ENCODE data around the gene KRT1.
"Not testable (repeated sequence)": the region's sequence is repeated elsewhere in the genome, so short reads cannot be mapped to it uniquely, and the experiment has no call there.

The KRT1 gene

DNA sequence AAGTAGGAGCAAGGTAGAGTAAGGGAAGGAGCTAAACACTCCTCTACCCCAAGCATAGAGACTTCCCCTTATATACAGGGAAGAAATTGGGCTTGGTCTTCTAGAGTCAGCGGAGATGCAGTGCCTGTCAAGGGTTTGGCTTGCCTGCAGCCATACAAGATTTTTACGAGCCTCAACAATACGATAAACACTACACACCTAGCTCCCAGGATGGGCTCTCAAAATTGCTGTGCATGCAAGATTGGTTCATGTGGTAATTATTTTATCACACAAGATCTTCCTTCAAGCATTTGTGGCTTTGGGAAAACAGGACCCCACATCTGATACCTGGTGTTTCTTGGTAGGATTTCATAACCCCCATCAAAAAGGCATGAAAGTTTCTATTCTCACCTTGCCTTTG is at the start of gene KRT1:
Gene KRT1 (minus strand): TSS at position 45 of the 400 bp plus-strand sequence. CDS start 59 bp downstream, outside the sequence.
- no peak for DNase-seq

DNA sequence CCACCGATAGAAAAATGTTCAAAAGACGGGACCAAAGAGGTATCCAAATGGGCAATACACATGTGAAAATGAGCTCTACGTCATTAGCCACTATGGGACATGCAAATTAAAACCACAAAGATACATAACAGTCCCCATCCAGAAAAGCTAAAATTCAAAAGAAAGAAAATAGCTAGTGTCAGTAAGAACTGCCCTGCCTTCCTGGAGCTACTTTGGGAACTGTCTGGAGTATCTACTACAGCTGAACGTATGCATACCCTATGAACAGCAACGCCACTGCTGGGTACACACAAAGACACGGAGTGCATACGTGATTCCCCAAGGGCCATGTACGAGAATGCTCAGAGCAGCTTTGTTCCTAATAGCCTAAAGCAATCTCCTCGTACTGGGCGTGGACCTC is 48.9 kb upstream of the KRT1 start:
- DNase-seq, result no peak

DNA sequence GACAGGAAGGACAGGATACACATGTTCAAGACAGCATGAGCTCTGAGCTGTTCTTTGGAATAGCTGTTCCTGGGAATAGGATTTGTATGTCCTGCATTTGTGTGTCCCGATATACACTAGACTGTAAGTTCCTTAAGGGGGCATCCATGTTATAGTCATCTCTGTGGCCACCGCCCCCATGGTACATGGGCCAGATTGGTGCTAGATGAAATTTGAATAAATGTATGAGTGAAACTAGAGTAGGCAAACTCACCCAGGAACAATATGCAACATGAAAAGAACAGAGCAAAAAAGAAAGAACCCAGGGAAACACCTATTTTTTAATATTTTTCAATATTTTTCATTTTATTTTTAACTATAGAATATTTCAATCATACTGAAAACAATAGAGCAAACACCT is 48.2 kb upstream of the KRT1 start:
- no peak for DNase-seq

DNA sequence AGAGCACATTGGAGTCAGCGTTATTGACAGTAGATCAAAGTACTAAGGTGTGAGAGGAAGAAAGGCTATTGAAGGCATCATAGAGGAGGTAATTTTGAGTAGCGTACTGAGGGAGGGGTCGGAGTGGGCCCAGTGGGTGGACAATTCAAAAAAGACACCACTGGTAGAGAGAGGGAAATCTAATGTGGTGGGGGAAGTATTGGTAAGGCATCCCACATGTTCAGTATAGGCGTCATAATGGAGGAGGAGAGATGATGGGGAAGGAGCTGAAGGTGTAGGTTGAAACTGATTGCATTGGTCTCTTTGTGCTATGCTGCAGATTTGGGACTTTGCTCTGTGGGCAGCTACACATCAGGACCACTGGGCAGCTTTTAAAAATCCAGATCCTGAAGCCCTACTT is 46.8 kb upstream of the KRT1 start:
- DNase-seq, result no peak

DNA sequence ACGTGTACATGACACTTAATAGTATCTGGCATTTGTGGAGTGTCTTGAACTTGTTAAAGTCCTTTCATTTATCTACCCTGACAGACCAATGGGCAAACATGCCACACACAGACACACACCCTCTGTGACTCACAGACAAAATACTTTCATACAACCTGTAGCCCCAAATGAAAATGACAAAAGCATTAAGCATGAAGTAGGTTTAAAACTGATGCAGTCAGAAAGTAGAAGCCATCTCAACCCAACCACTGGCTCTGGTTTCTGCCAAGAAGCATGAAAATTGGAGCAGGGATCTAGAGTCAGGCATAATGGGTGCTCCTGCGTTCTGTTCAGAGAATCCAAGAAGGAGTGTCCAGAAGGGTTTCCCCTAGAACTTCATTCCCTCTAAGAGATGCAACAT is 46.2 kb upstream of the KRT1 start:
- DNase-seq, result no peak

DNA sequence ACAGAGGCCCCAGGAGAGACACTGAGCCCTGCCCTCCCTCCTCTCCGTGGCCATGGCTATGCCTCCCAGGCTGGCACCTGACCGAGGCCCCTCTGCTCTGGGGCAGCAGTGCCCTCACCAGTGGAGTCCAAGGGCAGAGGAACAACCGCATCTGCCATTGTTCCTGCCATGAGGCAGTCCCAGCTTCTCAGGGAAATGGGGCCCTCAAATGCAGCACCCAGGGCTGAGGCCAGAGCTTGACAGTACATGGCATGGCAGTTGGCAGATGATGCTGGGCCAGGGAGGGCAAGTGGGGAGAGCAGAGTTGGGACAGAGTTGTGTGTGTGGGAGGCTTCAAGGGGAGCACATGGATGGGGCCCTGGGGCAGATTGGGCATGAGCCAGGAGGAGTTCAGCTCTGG is 44.2 kb upstream of the KRT1 start:
- DNase-seq, result no peak

DNA sequence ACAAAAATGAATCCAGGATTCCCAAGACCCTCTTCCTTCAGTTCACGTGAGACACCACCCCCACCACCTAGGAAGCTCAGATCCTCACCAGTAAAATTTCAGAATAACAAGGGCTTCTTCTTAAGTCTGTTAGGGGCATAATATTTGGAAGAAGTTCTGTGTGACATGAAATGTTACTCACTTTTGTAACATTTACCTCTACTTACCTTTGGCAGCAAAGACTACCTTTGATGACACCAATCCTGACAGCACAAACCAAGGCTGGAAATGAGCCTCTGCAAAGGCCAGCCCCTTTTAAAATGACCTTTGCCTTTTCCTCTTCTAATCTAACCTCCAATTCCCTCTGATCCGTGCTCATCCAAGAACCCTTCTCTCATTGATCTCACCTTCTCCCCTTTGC is 42.5 kb upstream of the KRT1 start:
- no peak for DNase-seq

DNA sequence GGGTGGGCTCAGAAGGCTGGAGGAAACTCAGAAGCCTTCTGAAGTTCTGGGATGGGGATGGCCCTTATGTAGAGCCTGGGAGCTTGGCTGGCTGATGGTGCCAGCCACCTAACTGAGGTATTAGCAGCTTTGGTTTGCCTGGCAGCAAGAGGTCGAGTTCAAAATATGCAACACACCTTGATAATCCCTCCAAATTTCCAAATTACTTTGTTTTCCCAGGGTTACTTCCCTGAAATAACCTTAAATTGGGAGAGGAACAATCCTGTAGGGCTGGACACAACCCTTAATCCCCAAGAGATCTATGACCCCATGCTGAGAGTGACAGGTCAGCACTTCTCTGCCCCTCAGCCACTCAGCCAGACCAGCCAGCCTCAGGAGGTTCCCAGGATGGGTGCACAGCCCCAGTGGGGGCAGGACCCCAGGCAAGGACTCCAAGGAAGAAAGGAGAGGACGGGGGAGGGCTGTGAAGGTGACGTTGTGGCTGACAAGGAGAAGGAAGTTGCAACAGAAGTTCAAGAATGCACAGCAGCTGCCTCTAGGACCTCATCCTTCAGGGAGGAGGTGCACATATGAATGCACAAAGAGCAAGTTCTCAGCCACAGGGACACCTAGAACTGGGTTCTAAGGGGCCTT is 41.7 kb upstream of the KRT1 start:
- no peak for DNase-seq

DNA sequence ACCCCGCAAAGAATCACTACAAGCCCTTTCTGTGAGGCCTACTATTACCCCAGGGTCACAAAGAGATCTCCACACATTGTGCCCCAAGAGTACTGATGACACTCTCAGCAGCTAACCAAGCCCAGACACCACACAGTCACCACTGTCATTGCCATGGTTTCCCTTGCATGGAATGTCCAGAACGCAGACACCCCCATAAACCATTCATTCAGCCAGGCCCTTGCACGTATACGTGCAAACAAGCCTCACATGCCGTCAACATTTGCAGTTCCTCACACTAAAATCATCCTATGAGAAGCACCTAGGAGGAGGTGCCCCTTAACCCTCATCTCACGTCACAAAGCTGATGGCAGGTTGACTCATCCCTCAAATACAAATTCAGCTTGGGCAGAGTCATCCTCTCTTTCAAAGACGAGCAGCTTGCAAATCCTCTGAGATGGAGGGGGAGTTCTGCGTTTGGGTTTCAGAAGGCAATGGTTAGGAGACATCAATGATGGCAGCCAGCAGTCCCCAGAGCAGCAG is 40.2 kb upstream of the KRT1 start:
- peak in 3 of 56 donors; percentile 1 to 4 (median 2) for DNase-seq

DNA sequence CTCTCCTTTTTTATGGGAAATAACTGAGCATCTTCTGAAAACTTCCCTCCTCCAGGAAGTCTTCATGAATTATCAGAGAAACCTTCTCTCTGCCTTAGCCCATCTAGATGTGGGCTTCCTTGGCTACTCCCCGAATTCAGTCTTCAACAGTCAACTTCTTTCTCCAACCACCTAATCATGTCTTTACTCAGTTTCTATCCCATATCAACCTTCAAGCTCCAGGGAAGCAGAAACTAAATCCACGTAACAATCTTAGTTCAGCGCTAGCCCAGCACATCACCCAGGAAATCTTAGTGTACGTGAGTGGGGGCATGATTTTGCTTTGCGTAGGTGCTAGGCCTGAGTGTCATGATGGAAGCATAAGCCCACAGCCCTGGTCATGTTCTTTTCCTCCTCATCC is 35.9 kb upstream of the KRT1 start:
- DNase-seq, result no peak

DNA sequence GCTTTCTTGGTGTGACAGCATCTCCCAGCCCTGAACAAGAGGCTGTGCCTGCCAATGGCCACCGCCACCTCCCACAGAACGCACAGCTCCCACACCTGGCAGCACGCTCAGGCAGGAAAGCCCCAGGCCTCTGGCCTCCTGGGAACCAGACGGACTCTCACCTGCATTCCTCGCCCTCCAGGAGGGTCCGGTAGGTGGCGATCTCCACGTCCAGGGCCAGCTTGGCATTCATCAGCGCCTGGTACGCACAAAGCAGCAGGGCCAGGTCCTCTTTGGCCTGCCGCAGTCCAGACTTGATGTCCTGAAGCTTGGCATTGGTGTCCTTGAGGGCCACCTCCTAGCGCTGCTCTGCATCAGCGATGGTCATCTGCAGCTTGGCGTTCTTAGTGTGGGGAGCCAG is 35.2 kb upstream of the KRT1 start:
- no peak for DNase-seq

DNA sequence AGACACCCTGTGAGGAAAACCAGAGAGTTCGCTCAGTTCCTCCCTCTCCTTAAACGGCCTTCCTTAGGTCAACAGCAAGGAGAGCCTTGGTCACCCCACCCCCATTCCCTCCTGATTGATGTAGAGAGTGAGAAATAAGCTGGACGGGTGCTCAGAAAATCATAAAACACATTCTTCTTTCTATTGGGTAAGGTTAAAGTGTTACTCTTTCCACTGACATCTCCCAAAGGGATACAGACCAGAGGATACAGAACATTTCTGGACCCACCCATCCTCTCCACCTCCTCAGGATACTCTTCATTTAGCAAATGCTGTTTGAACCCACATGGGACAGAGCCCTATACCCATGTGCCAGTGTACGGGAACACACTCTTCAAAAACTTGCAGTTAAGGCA is 34.7 kb upstream of the KRT1 start:
- no peak for DNase-seq

DNA sequence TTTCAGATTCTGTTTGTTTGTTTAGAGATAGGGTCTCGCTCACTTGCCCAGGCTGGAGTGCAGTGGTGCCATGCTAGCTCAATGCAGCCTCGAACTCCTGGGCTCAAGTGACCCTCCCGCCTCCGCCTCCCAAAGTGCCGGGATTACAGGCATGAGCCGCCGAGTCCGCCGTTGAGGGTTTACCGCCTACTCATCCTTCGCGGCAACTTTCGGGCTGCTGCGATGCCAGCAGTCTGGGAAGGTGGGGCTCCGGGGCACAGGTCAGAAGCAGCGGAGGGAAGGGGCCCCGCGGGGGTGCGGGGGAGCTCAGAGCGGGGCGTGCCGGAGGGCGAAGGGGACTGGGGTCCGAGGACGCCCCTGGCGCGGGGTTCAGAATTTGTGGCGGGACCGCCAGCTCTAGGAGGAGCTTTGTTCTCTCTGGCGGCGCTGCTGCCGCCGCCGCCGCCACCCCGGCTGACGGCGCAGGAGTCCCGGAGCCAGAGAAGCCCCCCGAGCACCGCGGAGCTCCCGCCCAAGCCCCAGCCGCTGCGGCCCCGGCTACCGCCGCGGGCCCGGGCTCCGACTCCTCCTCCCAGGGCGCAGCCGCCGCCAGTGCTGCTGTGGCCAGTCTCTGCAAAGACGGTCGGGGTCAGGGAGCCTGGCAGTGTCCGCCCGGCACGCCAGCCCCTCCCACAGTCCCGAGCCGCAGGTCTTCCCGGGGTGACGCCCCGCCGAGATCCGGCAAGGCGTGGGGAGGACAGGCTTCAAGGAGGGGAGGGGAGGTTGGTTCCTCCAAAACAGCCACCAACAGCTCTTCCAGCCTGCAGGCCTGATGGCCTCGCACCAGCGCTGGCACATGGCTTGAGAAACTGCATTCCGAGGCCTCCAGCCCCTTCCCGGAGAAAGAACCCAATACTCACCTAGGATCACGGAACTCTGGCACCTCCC is 34.0 kb upstream of the KRT1 start:
- DNase-seq, result peak in 1 of 56 donors; percentile 31

DNA sequence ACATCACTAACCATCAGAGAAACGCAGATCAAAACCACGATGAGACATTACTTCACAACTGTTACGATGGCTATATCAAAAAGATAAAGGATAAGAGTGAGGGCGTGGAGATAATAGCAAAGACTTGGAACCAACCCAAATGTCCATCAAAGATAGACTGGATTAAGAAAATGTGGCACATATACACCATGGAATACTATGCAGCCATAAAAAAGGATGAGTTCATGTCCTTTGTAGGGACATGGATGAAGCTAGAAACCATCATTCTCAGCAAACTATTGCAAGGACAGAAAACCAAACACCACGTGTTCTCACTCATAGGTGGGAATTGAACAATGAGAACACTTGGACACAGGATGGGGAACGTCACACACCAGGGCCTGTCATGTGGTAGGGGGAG is 31.9 kb upstream of the KRT1 start:
- not testable (repeated sequence) for DNase-seq

DNA sequence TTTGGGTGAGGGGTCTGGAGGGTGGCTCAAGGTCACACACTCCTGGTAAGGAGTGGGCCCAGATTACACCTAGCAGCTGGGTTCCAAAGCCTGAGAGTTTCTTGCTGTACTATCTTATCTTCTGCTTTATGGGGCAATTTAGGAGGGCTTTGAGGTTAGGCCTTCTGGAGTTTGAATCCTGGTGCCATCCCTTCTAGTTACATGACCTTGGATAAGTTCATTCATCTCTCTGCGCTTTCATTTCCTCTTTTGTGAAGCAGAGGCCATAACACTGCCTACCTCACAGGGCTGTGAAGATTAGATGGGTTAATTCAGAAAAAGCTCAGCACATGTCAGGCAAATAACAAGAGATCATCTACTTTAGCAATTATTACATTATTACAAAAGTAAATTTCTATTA is 30.5 kb upstream of the KRT1 start:
- no peak for DNase-seq

DNA sequence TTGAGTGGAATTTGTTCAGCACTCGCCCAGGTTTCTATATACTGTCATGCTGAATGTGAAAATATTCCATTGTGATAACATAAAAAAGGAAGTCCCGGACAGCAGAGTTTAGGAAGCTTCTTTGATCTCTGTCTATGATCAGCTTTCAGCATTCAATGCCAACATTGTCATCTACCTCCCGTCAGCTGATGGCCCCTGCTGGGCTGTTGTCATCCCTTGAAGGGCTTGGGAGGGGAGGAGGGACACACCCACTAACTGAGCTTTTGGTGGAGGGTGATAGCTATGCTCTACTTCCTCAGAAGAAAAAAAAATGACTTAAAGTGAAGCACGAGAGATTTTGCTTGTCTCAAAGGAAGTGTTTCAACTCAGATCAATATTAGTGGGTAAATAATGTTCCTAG is 27.8 kb upstream of the KRT1 start:
- DNase-seq, result no peak

DNA sequence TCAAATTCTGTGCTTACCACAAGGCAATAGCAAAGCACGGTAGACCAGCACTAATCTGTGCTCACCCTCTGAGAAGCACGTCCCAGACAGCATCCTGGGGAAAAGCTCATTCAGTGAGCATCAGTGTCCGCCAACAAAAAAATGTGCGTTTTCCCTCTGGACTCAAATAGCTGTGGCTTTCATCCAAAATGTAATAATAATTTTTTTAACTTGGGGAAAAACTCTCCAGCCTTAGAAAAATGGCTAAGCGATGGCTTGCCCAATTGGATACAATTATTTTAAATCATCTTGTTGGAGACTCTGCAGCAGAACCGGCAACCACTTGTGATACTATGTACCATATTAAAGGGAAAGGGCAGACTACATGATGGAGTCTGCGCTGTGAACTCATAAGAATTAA is 24.3 kb upstream of the KRT1 start:
- no peak for DNase-seq

DNA sequence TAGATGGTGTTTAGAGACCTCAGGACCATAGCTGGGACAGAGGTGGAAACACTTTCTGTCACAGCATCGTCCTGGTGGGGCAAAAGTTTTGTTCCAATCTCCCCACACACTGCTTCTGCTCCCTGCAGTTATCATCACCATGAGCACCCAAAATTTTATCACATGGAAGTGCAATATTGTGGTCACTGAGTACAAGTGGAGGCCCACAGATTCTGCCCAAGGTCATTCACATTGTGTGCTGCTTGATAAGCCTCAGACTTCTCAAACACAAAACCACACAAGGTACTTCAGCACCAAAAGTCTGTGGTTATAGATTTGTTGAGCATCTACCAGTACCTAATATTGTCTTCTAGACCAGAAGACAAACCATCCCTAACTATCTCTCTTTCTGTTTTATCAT is 23.7 kb upstream of the KRT1 start:
- no peak for DNase-seq

DNA sequence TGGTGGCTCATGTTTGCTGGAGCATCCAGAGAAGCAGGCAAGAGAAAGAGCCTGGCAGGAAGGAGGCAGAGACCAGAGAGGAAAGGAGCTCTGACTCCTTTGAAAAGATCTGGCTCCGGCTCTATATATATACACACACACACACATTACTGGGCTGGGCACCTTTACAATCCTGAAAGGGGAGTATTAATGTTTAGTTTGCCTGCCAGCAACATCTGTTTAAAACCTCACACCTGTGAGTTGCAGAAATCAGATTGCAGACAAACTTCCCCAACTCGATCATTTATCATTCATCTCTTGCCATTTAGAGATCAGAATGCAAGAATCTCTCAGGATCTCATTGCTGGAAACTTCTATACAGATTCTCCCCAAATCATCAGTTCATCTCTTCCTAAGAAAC is 23.2 kb upstream of the KRT1 start, which contains the start of gene KRT77:
Gene KRT77 (minus strand): TSS at position 101 of the 400 bp plus-strand sequence. CDS start 90 bp downstream, at position 11.
- no peak for DNase-seq

DNA sequence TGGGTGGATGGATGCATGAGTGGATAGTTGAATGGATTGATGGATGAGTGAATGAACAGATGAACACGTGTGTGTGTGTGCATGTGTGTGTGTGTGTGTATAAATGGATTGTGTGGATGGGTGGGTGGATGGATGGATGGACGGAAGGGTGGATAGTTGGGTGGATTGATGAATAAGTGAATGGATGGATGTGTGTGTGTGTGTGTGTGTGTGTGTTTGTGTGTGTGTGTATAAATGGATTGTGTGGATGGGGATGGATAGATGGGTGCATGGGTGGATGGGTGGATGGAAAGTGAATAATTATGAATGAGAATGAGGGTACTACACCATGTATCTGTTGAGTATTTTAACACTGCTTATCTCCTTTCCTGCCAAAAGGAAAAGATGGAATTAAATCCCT is 22.1 kb upstream of the KRT1 start:
- DNase-seq, result no peak

DNA sequence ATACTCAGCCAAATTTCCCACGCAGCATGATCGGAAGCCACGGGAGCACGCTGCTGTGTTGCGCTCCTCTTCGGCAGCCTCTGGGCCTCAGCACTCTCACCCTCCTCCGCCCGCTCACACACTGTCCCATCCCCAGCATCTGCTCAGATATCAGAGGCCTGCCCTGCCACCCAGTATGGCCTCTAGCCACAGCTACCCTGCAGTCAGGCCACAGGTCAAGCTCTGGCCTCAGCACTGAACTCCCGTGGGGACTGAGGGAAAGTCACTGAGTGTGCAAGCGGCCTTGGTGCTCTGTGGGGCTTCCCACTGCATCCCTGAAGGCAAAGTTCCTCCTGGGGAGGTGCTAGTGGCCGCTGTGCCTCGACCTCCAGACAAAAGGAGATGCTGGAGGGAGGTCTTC is 21.1 kb upstream of the KRT1 start:
- no peak for DNase-seq

DNA sequence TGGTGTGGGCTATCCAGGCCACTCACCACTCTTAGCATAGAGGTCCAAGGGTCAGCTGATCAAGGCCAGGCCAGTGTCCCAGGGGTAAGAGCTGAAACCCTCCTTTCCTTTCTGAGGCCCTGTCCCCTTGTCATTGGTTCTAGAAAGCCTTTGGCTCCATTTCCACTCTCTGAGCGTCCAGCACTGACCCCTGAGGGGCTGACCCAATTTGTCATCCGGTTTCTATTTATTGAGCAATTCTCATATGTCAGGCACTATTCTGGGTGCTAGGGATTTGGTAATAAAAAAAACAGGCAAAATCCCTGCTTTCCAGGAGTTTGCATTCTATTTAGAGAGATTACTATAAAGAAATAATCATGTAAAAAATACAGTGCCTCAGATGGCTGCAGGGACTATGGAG is 19.8 kb upstream of the KRT1 start:
- DNase-seq, result no peak

DNA sequence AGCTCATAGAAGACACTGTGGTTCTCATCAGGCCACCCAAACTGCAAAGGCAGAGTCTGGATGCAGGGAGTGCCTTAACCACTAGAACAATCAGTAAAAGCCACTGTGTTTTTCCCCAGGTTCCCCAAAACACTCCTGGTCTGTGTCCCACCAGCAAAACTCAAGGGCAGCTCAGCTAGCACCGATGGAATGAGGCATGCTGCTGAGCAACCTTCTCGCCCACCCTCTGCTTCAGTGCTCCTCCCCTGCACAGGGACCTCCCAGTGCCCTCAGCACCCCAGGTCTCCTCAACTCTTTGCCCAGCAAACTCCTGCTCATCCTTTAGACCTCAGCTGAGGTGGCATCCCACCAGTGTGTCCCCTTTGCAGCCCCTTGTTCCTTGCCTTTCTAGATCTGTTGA is 19.2 kb upstream of the KRT1 start:
- DNase-seq, result no peak
